ENCODE results near the gene LCP1.

GRCh38 chr13:46079770-46080169 is 102.2 kb downstream of the LCP1 start:
- no peak for TF ChIP-seq ZNF629 (tag by site-specific recombination; IDR thresholded peaks at IDR 0.05)
- no peak for TF ChIP-seq CTCF (tag by site-specific recombination; IDR thresholded peaks at IDR 0.05)
- TF ChIP-seq ZNF335 (tag by site-specific recombination; conservative IDR thresholded peaks at IDR 0.05): no peak
